Right cardiac atrium (tissue), 5 donors: ENCODE data around the gene CEP95. TPM values are rescaled to one million over a fixed set of nuclear protein-coding genes. Genes with fewer than 3 reads are reported as not detected.

Experiments
- ATAC-seq, 2 donors: fragments of 200-7000 bp; cut with Tn5 transposase; one replicate each; pipeline versions ENCODE4 v1.8.0 to v1.9.1; 2020; ENCODE audit warnings: moderate library complexity in 2 of 2, mild to moderate bottlenecking in 1 of 2
- DNase-seq, 3 donors: peaks; one replicate each; pipeline ENCODE4 v3.0.0-alpha.2; 2020
- H3K27ac ChIP-seq: one replicate; pipeline ENCODE4 v1.5.1; 2013; ENCODE audit warnings: mild to moderate bottlenecking, low read length, control low read depth, moderate library complexity
- H3K27me3 ChIP-seq: one replicate; pipeline ENCODE4 v1.6.1; 2013; ENCODE audit not compliant: control insufficient read depth, insufficient read depth
- H3K4me1 ChIP-seq: one replicate; pipeline ENCODE4 v1.6.1; 2013; ENCODE audit warnings: low read length; ENCODE audit not compliant: control insufficient read depth, insufficient read depth
- H3K4me3 ChIP-seq: one replicate; pipeline ENCODE4 v1.5.1; 2013; ENCODE audit warnings: low read length, control low read depth
- H3K9me3 ChIP-seq: one replicate; pipeline ENCODE4 v1.6.1; 2013; ENCODE audit warnings: low read length; ENCODE audit not compliant: control insufficient read depth
- WGBS: extraction: QIAGEN DNeasy Blood & Tissue Kit; methylation state at CpG from one replicate; pipeline ENCODE4 v1.1.7; 2013; 5-methylcytosine and 5-hydroxymethylcytosine counted together
- intact Hi-C, 4 donors: fragments of 100-400 bp; cut with DNase I; formaldehyde crosslinking; loops; one replicate each; pipeline versions ENCODE4 v1.11.0 to v1.14.0; 2022 to 2023
- polyA plus RNA-seq: library from polyadenylated mRNA; stranded (reverse); fragments of 200-250 nt; gene quantifications from one replicate; pipeline ENCODE4 v1.2.3, GENCODE V29; 2013
- total RNA-seq, 4 donors: library from RNA; stranded (reverse); fragmentation: NEBNext Ultra II Directional; extraction: Animal tissue kit (Norgen Biotek cat#: 25700); gene quantifications; one replicate each; pipeline ENCODE4 v1.2.1, GENCODE V29; 2021
- donor health status: healthy with polysubstance abuse.
- donor health status: DM: no; HTN: yes; CAD: no.
- donor health status: DM: no; HTN: no; CAD: no.
- donor health status: DM: no; HTN: yes; CAD: no; lungs with severe emphysema.
- donor health status: DM: yes; HTN: yes; CAD: no.

Gene CEP95
- total and polyA plus RNA-seq, 5 donors, result 15.6 to 23.3 (median 18.7) TPM

DNA sequence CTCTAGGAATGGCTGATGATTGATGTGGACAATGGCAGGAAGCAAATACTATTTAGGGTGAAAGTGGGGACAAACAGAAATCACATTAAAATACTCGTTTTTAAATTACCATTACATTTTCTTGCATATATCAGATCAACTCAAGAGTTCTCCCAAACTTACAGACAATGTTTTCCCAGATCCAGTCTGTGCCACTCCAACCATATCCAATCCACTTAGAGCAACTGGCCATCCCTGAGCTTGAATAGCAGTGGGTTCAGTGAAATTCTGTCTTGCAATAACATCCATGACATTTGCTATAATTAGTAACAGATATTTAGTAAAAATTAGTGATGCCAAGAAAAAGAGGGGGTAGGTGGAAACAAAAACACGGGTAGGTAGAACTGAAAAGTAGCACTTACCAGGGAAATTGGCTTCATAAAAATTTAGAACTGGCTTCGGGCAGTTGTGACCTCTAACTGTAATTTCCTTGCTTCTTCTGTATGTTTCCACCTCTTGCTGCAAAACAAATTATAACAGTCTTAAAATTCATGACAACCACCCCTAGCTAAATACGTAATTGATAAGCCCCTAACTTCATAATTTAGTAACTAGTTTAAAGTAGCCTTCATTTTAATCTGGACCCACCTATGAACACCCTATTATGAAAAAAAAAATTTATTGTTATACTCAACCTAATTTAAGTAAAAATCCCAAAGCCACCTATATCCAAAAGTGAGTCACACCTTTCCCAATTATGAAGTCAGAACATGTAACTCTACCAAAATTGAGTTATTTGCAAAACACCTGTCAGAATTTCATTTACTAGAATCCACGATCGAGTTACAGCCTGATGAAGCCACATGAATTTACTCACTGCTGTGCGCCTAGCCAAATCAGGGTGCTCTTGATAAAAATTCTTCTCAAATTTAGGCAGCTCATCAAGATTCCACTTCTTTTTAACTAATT, 2.7 kb upstream of the CEP95 start:
- Histone ChIP-seq H3K27me3 (no peaks in the 10 kb centered on the region), H3K4me1 (peaks cover 2% of the 10 kb centered on the region), H3K9me3 (no peaks in the 10 kb centered on the region), H3K27ac (no peak overlapping the region), H3K4me3 (peak overlapping the region; percentile 95)
- ATAC-seq, result no peak
- intact Hi-C loops, result no loop called here
- no peak for DNase-seq
- WGBS, result 19% methylated on average over 7 of the region's 7 CpGs

DNA sequence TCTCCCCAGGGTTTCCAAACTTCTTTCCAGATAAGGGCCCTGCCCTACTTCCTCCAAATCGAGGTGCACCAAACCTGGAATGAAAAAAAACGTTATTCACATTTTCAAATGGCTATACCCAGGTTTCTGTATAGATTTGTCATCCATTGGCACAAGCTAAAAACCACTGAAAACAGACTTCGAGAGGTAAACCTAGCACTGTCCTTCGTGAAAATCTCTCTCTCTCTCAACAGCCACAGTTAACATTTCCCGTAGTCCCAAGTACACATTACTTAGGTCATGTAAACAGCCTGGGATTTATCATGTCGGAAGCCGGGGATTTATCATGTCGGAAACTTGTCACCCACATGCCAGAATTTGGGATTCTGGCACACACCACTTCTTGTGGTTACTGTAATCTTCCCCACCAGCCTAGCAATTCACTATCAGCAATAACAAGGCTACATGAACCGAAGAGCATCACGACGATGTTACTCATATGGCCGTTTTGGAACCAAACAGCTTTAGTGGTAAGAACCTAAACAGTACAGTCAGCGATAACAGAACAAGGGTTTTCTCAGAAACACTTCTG, 1.9 kb upstream of the CEP95 start:
- Histone ChIP-seq H3K27ac (peak overlapping the region; percentile 95), H3K27me3 (no peaks in the 10 kb centered on the region), H3K9me3 (no peaks in the 10 kb centered on the region), H3K4me3 (peak overlapping the region; percentile 95), H3K4me1 (peaks cover 2% of the 10 kb centered on the region)
- under 1% methylated on average over 13 of the region's 13 CpGs for WGBS
- no peak for DNase-seq
- intact Hi-C loops, result loop anchor here in 1 of 4 donors (5.0 kb wide), 1 partner anchor 142 kb away; no protein-coding TSS in a partner anchor
- ATAC-seq, result no peak

DNA sequence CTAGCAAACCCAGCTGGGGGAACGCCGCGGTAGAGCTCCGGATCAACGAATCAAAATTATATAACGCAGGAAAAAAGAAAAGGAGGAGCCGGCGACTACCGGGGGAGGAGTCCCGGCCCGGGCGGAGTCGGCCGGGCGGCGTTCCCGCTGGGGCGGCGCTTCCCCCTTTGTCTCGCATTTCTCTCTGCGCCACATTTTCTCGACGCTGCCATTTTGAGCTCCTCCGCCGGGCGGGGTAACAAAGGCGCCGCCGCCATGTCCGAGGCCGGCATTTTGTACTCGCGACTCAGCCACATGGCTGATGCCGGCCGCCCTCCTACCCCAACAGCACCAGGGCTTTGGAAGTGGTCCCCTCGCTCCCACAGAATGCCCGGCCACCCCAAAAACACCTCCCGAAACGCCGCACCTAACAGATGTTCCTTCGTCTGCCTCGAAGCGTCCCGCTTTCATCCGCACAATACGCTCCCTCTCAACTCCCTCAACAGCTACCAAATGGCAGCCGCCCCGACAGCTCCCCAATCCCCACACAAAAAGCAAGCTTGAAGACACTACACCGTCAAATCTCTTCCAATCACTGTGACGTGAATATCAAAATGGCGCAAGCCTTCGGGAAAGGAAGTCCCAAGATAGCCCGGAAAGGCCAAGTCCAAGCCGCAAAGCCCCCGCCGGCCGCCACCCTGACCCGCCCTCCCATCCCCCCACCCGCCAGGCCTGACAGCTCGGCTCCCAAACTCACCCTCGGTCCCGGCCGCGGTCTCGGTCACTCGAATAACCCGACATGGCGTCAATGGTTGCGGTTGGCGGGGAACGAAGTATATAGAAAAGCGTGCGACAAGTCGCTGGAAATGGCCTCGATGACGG, 1.2 kb upstream of the CEP95 start:
- under 1% methylated on average over 76 of the region's 76 CpGs for WGBS
- Histone ChIP-seq H3K27ac (peak overlapping the region; percentile 100), H3K9me3 (no peaks in the 10 kb centered on the region), H3K4me3 (peak overlapping the region; percentile 95), H3K27me3 (no peaks in the 10 kb centered on the region), H3K4me1 (peaks cover 2% of the 10 kb centered on the region)
- DNase-seq, result peak; percentile 90 to 97 (median 97)
- intact Hi-C loops, result loop anchor here in 1 of 4 donors (5.0 kb wide), 1 partner anchor 142 kb away; no protein-coding TSS in a partner anchor
- ATAC-seq, result peak; percentile 72 to 82

DNA sequence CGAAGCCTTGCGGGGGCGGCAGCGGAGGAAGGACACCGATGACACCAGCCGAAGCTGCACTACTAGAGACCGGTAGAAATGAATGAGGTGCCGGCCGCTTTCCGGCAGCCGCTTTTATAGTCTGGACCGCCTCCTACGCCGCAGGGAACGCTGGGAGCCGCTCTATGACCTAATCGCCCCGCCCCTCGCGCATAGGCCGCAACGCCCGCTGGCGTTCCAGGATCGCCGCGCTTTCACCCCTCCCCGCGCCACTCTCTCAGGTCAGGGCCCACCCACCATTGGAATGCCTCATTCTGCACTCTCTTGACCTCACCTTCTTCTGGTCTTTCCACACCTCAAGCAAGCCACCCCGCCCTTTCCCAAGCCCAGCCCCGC, 589 bp upstream of the CEP95 start, which contains the start of gene DDX5:
TSS of gene DDX5 (minus strand) at position 89 of the 375 bp plus-strand sequence. CDS start 170 bp downstream, outside the sequence.
- Histone ChIP-seq H3K4me3 (peak within 1 kb of the TSS; percentile 95), H3K27ac (peak within 1 kb of the TSS; percentile 100), H3K27me3 (no peaks in the 10 kb centered on the region), H3K9me3 (no peaks in the 10 kb centered on the region), H3K4me1 (peaks cover 2% of the 10 kb centered on the region)
- intact Hi-C loops, result loop anchor here in 1 of 4 donors (5.0 kb wide), 1 partner anchor 141 kb away; no protein-coding TSS in a partner anchor
- WGBS, result under 1% methylated on average over 31 of the region's 31 CpGs
- DNase-seq (peak; percentile 98 to 99 (median 99)), ATAC-seq (peak; percentile 87 to 89)

DNA sequence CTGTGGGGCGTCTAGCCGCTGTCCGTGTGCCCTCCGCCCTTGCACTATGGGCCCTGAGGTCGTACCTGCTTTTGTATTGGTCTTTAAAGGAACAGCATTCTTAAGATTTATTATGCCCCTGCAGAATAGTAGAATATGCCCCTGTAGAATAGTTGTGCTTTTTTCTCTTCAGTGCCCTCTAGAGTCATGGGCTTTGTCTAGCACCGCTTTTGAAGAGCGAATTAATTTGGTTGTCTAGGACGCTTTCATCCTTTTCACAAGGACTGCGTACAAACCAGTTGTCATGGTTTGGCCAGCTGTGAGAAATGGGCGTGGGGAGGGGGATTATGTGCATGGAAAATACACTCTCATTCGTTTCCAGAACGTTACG, 621 bp downstream of the CEP95 start:
- peak overlapping the region; percentile 100 for H3K27ac ChIP-seq
- intact Hi-C loops, result loop anchor here in 1 of 4 donors (5.0 kb wide), 1 partner anchor 140 kb away; no protein-coding TSS in a partner anchor

DNA sequence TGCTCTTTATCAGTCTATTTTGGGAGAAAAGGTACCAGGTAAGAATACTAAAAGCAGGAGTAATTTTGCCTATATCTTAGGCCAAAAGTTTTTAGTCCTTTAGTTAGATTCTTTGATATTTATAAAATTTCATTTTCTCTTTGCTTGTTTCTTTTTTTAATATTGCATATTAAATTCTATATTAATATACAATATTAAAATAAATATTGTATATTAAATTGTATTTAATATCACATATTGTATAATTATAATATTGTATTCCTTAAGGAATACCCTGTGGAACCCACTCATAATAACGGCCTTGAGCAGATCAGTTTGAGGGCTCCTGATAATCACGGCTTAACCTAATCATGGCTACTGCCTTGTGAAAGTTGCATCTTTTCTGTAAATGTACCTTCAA, 1.9 kb downstream of the CEP95 start:
- DNase-seq (no peak), ATAC-seq (no peak)
- H3K27me3 ChIP-seq, result no peaks in the 10 kb centered on the region
- intact Hi-C loops, result loop anchor here in 1 of 4 donors (5.0 kb wide), 1 partner anchor 139 kb away; no protein-coding TSS in a partner anchor
- peak overlapping the region; percentile 95 for H3K4me3 ChIP-seq
- no peaks in the 10 kb centered on the region for H3K4me1 ChIP-seq
- no peaks in the 10 kb centered on the region for H3K9me3 ChIP-seq
- H3K27ac ChIP-seq, result no peak overlapping the region
- 78% methylated on average over 2 of the region's 2 CpGs for WGBS

More for the DNA sequence above, 621 bp downstream of the CEP95 start:
- ATAC-seq (peak; percentile 22 to 23), DNase-seq (no peak)
- H3K4me1 ChIP-seq, result peaks cover 2% of the 10 kb centered on the region
- peak overlapping the region; percentile 95 for H3K4me3 ChIP-seq
- no peaks in the 10 kb centered on the region for H3K27me3 ChIP-seq
- H3K9me3 ChIP-seq, result no peaks in the 10 kb centered on the region
- WGBS, result under 1% methylated on average over 13 of the region's 13 CpGs

DNA sequence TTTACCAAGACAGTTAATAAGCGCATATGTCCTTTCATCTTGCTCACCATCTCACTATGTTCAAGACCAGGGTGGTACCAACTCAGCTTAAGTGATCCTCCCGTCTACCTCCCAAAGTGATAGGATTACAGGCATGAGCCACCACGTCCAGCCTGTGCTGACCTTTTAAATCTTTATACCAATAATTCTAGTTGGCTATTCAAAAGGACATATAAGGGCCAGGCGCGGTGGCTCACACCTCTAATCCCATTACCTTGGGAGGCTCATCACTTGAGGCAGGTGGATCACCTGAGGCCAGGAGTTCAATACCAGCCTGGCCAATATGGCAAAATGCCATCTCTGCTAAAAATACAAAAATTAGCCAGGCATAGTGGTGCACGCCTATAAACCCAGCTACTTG, 2.4 kb downstream of the CEP95 start:
- H3K27ac ChIP-seq, result no peak overlapping the region
- ATAC-seq (no peak), DNase-seq (no peak)
- intact Hi-C loops, result loop anchor here in 1 of 4 donors (5.0 kb wide), 1 partner anchor 138 kb away; no protein-coding TSS in a partner anchor
- no peaks in the 10 kb centered on the region for H3K9me3 ChIP-seq
- H3K4me1 ChIP-seq, result no peaks in the 10 kb centered on the region
- WGBS, result 86% methylated on average over 6 of the region's 6 CpGs
- H3K4me3 ChIP-seq, result no peak overlapping the region
- H3K27me3 ChIP-seq, result no peaks in the 10 kb centered on the region

DNA sequence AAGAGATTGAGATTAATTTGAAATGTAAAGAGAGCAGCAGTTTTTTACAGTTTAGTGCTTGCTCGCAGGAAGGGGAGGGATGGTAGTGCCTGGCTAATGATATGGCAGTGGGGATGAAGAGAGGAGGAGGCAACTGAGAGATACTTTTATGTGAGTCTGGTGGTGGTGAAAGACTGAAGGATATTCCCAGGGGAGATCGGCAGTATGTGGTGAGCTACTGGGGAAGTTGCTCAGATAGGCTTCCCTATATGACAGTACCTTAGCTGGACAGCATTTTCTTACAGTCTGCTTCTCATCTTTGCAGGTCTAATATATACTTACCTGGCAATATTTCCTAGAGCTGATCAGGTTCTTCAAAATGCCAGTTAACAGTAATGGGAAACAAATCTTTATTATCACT, 8.6 kb downstream of the CEP95 start:
- intact Hi-C loops, result no loop called here
- 58% methylated on average over 2 of the region's 2 CpGs for WGBS
- Histone ChIP-seq H3K27ac (no peak overlapping the region), H3K4me3 (no peak overlapping the region), H3K9me3 (no peaks in the 10 kb centered on the region), H3K27me3 (no peaks in the 10 kb centered on the region), H3K4me1 (no peaks in the 10 kb centered on the region)
- ATAC-seq (no peak), DNase-seq (no peak)

DNA sequence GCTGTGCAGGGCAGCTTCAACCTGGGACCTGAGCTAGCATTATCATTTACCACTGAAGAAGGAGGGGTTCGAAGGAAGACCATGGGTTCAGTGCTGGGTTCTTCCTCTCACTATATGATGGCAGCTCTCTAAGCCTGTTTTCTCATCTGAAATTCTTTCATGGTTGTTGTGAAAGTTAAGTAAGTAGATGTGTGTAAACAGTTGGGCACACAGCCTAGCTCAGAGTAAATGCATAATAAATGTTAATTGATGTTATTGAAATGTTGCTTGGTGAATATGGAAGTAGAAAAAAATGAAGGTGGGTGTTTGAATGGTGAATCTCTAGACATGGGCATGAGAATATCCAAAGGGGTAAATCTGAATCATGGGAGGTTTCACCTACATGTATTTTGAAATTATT, 9.1 kb downstream of the CEP95 start:
- Histone ChIP-seq H3K27me3 (no peaks in the 10 kb centered on the region), H3K27ac (no peak overlapping the region), H3K9me3 (no peaks in the 10 kb centered on the region), H3K4me3 (no peak overlapping the region), H3K4me1 (no peaks in the 10 kb centered on the region)
- intact Hi-C loops, result no loop called here
- ATAC-seq (no peak), DNase-seq (no peak)
- WGBS, result 93% methylated on average over 1 of the region's 1 CpG

DNA sequence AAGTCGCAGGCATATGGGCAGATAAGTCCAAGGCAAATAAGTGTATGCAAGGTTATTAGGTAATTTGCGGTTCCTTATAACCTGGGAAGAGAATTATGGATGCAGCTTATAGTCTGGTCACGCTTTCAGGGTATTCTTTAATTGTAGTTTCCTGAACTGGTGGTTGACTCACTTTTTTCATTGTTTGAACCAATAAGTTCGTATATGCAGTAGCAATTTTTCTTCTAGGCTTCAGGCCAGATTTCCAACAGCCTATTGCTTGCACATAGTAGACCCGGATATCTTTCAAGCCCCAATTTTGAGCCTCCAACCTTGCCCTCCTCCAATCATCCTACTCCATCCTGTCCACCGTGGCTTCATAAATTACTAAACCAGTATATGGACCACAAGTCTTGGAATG, 12.8 kb downstream of the CEP95 start:
- DNase-seq, result no peak
- intact Hi-C loops, result no loop called here
- Histone ChIP-seq H3K27me3 (no peaks in the 10 kb centered on the region), H3K4me1 (no peaks in the 10 kb centered on the region), H3K27ac (no peak overlapping the region), H3K4me3 (no peak overlapping the region), H3K9me3 (no peaks in the 10 kb centered on the region)
- 89% methylated on average over 6 of the region's 6 CpGs for WGBS
- no peak for ATAC-seq
